Measurements from ENCODE around the gene POLR3A.
A peak's percentile ranks its signal among the peaks of the same experiment; 100 is the strongest.

The POLR3A gene

DNA sequence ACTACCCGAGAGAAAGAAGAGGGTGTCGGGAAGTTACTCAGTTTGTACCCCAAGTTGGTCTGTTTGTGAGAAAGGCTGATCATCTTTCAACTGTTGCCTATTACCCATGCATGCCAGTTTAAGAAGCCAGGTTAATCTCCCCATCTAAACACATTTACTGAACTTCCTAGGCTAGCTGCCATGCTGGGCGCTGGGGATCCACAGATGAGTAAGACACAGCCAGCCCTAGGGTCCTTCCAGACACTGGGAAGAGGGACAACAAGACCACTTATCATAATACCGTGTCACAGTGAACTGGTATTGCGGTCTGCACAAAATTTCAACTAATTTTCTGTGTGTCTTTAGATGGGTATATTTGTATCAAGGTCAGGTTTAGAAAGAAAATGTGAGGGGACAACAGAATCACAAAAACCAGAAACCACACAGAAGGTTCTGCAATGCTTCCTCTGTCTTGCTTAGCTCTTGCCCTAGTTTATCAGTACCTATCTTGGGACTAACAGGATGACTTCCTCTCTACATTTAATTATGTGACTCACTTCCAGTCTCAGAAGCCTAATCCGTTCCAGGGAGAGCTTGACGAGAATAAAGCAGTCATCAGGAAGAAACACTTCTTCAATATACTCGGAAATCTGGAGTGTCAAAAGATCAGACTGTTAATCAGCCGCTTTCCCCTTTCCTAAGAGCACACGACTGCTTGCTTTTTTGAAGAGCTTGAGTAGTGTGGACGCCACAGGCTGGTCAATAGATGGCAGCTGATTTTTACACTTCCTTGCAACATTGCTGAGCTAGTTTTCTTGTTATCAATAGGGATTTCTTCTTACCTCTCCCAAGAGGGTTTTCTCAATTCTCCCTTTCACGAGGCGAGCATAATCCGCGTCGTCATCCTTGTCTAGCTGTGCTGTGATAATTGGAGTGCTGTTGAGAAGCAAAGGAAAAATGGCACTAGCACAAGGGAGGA is 45.7 kb downstream of the POLR3A start:
- TF ChIP-seq, protein P1, sequence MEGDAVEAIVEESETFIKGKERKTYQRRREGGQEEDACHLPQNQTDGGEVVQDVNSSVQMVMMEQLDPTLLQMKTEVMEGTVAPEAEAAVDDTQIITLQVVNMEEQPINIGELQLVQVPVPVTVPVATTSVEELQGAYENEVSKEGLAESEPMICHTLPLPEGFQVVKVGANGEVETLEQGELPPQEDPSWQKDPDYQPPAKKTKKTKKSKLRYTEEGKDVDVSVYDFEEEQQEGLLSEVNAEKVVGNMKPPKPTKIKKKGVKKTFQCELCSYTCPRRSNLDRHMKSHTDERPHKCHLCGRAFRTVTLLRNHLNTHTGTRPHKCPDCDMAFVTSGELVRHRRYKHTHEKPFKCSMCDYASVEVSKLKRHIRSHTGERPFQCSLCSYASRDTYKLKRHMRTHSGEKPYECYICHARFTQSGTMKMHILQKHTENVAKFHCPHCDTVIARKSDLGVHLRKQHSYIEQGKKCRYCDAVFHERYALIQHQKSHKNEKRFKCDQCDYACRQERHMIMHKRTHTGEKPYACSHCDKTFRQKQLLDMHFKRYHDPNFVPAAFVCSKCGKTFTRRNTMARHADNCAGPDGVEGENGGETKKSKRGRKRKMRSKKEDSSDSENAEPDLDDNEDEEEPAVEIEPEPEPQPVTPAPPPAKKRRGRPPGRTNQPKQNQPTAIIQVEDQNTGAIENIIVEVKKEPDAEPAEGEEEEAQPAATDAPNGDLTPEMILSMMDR (conservative IDR thresholded peaks at IDR 0.05; ENCODE audit: control insufficient read depth, insufficient read depth, low read depth, low read length): no peak
- peak; percentile 81 for DNase-seq (ENCODE audit: low read depth)
- no peak overlapping the region for H3K4me3 ChIP-seq (ENCODE audit: control insufficient read depth, low read depth, low read length)

GRCh38 chr10:77981281-77981680 is 48.0 kb downstream of the POLR3A start:
- TF ChIP-seq, protein P1 (conservative IDR thresholded peaks at IDR 0.05; ENCODE audit: control insufficient read depth, insufficient read depth, low read depth, low read length): no peak
- DNase-seq (ENCODE audit: low read depth): no peak
- no peak overlapping the region for H3K4me3 ChIP-seq (ENCODE audit: control insufficient read depth, low read depth, low read length)

DNA sequence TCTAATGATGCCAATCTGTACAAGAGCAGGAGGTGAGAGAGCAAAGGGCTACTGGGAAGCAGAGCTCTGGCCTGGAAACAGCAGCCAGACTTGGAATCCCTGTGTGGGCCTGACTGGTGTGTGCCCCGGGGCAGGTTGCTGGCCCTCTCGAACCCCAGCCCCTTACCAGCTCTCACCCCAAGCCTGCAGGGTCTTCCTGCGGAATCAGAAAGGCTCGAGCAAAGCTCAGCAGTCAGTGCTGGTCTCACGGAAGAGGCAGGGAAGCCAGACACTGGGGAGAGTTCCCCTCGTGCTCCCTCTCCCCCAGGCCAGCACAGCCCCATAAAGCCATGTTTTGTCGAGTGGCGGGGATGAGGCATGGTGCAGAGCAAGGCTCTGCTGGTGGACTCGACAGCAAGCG is 50.1 kb downstream of the POLR3A start:
- TF ChIP-seq, protein P1 (conservative IDR thresholded peaks at IDR 0.05; ENCODE audit: control insufficient read depth, insufficient read depth, low read depth, low read length): no peak
- DNase-seq (ENCODE audit: low read depth): no peak
- H3K4me3 ChIP-seq (ENCODE audit: control insufficient read depth, low read depth, low read length): no peak overlapping the region

DNA sequence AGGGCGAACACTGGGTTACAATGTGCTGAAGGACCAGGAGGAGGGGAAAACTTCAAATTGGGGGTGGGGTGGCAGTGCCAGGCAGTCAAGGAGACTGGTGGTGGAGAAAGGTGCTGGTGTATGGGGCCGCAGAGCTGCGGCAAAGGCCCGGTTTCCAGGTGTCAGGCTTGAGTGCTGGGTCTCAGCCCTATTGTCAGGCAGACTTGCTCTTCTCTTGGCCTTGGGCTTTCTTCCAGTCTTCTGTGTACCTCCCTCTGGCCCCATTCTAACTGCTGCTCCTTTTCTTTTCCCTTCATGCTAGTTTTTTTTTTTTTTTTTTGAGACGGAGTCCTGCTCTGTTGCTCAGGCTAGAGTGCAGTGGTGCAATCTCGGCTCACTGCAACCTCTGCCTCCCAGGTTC is 51.0 kb downstream of the POLR3A start:
- no peak overlapping the region for H3K4me3 ChIP-seq (ENCODE audit: control insufficient read depth, low read depth, low read length)
- DNase-seq (ENCODE audit: low read depth): no peak
- TF ChIP-seq, protein P1 (conservative IDR thresholded peaks at IDR 0.05; ENCODE audit: control insufficient read depth, insufficient read depth, low read depth, low read length): no peak

DNA sequence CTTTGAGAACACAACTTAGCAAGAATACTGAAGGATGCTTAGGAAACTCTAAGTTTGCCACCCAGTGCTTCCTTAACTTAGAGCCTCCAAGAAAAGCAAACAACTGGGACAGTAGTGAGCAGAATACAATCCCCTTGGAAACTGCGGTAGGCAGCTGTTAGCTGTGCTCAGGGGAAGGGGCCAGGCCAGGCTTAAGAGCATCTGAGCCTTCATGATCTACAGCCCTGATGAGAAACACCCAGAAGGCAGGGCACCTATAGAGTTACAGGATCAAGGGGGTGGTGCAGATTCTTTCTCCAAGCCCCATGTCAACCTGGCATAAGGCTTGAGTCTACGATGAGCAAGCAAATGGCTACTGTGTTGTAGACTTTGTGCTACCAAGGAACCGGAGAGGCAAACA is 51.4 kb downstream of the POLR3A start:
- H3K4me3 ChIP-seq (ENCODE audit: control insufficient read depth, low read depth, low read length): no peak overlapping the region
- DNase-seq (ENCODE audit: low read depth): no peak

GRCh38 chr10:77977016-77977415 is 52.3 kb downstream of the POLR3A start:
- DNase-seq (ENCODE audit: low read depth): no peak
- TF ChIP-seq, protein P1 (conservative IDR thresholded peaks at IDR 0.05; ENCODE audit: control insufficient read depth, insufficient read depth, low read depth, low read length): no peak
- H3K4me3 ChIP-seq (ENCODE audit: control insufficient read depth, low read depth, low read length): no peak overlapping the region

More for the DNA sequence above, 51.4 kb downstream of the POLR3A start:
- TF ChIP-seq, protein P1 (conservative IDR thresholded peaks at IDR 0.05; ENCODE audit: control insufficient read depth, insufficient read depth, low read depth, low read length): no peak

All from fibroblast of mammary gland (primary cell).